Stimulated activated naive CD8-positive, alpha-beta T cell treated with anti-CD3 and anti-CD28 coated beads, Interleukin-15, Interleukin-2, amounts not matched to agents 100 ng/mL and 50 ng/mL, for 24 hours (primary cell): Measurements from ENCODE around the gene CIAO3.

Experiments used
- H3K27ac Mint-ChIP-seq: one replicate; pipeline ENCODE4 v1.8.0; 2021; ENCODE audit warnings: mild to moderate bottlenecking, mixed read lengths
- H3K27me3 Mint-ChIP-seq: one replicate; pipeline ENCODE4 v1.8.0; 2021; ENCODE audit warnings: mixed read lengths
- H3K36me3 Mint-ChIP-seq: one replicate; pipeline ENCODE4 v1.8.0; 2021; ENCODE audit warnings: low read depth, mixed read lengths
- H3K4me1 Mint-ChIP-seq: one replicate; pipeline ENCODE4 v1.8.0; 2021; ENCODE audit warnings: low read depth, mixed read lengths
- H3K4me3 Mint-ChIP-seq: one replicate; pipeline ENCODE4 v1.8.0; 2021; ENCODE audit warnings: mild to moderate bottlenecking, mixed read lengths
- H3K9me3 Mint-ChIP-seq: one replicate; pipeline ENCODE4 v1.8.0; 2021; ENCODE audit warnings: mixed read lengths

Gene CIAO3

DNA sequence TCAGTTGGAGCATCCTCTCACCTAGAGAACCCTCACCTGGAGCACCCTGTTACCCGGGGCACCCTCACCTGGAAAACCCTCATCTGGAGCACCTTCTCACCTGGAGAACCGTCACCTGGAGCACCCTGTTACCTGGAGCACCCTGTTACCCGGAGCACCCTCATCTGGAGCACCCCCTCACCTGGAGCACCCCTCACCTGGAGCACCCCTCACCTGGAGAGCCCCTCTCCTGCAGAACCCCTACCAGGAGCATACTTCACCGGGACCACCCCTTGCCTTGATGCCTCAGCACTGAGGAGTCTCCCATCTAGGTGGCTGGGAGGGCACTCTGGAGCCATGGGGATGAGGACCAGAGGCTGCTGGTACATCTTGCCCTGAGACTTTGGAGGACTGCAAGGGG is 31.8 kb downstream of the CIAO3 start:
- H3K4me1 Mint-ChIP-seq, result no peaks in the 10 kb centered on the region
- H3K9me3 Mint-ChIP-seq, result no peaks in the 10 kb centered on the region
- peaks cover 42% of the 10 kb centered on the region for H3K27me3 Mint-ChIP-seq
- no peak overlapping the region for H3K4me3 Mint-ChIP-seq
- H3K27ac Mint-ChIP-seq, result no peak overlapping the region
- H3K36me3 Mint-ChIP-seq, result no peaks in the 10 kb centered on the region

DNA sequence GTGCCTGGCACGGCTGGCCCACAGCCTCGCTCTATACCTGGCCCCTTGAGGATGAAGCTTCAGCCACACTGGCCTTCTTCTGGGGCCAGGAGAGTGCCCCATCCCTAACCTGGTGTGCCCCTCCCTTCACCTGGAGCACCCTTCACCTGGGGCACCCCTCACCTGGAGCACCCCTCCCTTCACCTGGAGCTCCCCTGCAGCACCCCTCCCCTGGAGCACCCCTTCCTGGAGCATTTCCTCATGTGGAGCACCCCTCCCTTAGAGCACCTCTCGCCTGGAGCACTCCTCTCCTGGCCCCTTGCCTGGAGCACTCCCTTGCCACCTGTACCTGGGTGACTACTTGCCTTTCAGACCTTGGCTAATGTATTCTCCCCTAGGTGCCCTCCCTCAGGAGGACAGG is 32.8 kb downstream of the CIAO3 start:
- Mint-ChIP-seq H3K27ac (no peak overlapping the region), H3K4me3 (no peak overlapping the region), H3K9me3 (no peaks in the 10 kb centered on the region), H3K4me1 (no peaks in the 10 kb centered on the region), H3K27me3 (peaks cover 43% of the 10 kb centered on the region), H3K36me3 (no peaks in the 10 kb centered on the region)

DNA sequence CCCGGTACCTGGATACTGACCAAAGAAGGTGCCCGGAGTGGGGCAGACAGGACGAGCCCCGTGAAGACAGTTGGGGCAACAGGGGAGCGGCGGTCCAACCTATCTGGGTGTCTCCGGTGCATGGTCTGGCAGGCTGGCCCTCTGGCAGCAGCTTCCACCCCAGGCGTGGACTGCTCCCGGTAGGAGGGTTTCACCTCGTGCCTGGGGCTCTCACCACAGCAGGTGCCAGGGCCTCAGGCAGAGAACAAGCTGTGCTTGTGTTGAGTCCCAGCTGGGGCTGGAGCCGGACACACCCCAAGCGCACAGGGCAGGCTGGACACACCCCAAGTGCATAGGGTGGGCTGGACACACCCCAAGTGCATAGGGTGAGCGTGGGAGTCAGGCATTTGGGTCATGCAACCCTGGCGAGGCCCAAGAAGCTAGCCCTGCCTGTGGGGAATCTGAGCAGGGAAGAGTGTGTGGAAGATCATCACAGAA is 33.7 kb downstream of the CIAO3 start:
- no peaks in the 10 kb centered on the region for H3K9me3 Mint-ChIP-seq
- H3K4me3 Mint-ChIP-seq, result no peak overlapping the region
- no peaks in the 10 kb centered on the region for H3K36me3 Mint-ChIP-seq
- H3K27me3 Mint-ChIP-seq, result peaks cover 48% of the 10 kb centered on the region
- H3K27ac Mint-ChIP-seq, result no peak overlapping the region
- no peaks in the 10 kb centered on the region for H3K4me1 Mint-ChIP-seq

DNA sequence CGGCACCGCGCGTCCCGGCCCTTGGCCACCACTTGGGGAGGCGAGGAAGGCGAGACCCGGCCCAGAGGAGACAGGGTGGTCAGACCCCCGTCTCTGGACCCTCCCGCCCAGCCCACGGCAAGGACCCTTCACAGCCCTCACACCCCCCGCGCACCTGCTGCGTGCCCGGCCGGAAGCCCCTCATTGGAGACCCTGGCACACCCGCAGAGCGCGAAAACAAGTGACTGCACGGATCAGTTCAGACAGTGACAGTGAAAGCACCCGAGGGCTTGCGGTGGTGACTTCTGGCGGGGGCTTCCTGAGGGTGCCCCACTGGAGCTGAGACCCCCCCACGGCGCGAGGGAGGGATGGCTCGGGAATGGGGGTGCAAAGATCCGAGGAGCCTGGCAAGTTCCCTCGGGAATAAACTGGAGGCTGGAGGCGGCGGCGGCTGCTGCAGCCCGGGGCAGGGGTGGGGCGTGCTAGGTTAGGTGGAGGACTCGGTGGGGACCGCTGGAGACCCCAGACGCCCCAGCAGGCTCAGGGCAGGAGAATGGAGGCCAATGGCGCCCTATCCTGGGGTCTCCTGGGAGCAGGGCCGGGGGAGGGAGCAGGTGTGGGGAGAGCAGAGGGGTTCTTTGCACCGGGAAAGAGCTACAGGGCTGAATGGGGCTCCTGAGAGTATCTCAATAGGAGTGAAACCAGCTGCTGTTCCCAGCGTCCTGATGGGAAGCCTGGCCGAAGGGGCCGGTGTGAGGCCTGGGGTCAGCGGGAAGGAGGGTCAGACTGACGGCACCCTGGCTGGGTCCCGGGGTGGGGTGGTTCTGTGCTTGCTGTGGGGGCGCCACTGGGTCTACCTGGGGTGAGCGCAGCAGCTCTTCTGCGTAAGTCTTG is 34.4 kb downstream of the CIAO3 start:
- no peaks in the 10 kb centered on the region for H3K4me1 Mint-ChIP-seq
- H3K27ac Mint-ChIP-seq, result no peak overlapping the region
- no peak overlapping the region for H3K4me3 Mint-ChIP-seq
- H3K27me3 Mint-ChIP-seq, result peaks cover 54% of the 10 kb centered on the region
- H3K36me3 Mint-ChIP-seq, result no peaks in the 10 kb centered on the region
- no peaks in the 10 kb centered on the region for H3K9me3 Mint-ChIP-seq

DNA sequence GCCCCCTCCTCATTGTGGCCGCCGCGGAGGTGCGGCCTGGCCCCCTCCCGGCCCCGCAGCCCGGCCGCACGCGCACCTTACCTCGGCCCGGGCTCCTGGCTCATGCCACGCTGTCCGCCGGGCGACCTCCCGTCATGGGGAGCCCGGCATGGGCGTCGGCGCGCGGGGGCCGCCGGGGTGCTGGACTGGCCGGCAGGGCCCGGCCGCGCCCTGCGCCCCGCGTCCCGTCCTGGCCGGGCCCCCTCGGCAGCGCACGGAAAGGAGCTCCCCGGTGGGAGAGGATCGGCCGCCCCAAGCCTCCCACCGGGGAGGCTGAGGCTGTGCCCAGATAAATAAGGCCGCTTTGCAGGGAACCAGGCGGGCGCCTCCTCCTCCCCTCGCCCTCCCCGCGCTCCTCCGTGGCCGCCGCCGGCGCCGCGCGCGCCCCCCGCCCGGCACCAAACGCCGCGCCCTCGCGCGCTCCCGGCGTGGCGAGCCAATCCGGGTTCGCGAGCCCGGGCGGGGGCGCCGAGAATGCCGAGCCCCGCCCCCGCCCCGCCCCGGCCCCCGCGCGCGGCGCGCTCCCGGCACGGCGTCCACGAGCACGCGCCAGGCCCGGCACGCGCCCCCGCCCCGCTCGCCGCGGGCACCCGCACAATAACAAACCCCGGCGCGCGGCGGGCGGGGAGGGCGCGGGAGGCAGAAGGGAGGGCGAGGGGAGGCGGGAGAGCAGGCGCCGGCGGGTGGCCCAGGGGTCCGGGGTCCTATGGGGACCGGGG is 35.2 kb downstream of the CIAO3 start, which contains the start of gene FBXL16:
FBXL16 (minus strand) TSS at position 371 of the 758 bp plus-strand sequence. CDS start 8,396 bp downstream, outside the sequence.
- peaks cover 57% of the 10 kb centered on the region for H3K27me3 Mint-ChIP-seq
- no peak within 1 kb of the TSS for H3K27ac Mint-ChIP-seq
- no peak within 1 kb of the TSS for H3K4me3 Mint-ChIP-seq
- H3K36me3 Mint-ChIP-seq, result no peaks in the 10 kb centered on the region
- no peaks in the 10 kb centered on the region for H3K9me3 Mint-ChIP-seq
- H3K4me1 Mint-ChIP-seq, result no peaks in the 10 kb centered on the region

- H3K9me3 Mint-ChIP-seq, result no peaks in the 10 kb centered on the region
- H3K4me3 Mint-ChIP-seq, result no peak overlapping the region
- no peaks in the 10 kb centered on the region for H3K36me3 Mint-ChIP-seq
- peaks cover 50% of the 10 kb centered on the region for H3K27me3 Mint-ChIP-seq
- H3K4me1 Mint-ChIP-seq, result no peaks in the 10 kb centered on the region
- no peak overlapping the region for H3K27ac Mint-ChIP-seq
These were observed 36.0 kb downstream of the CIAO3 start for GRCh38 chr16:704552-705380.

- no peaks in the 10 kb centered on the region for H3K36me3 Mint-ChIP-seq
- H3K27ac Mint-ChIP-seq, result no peak overlapping the region
- H3K4me3 Mint-ChIP-seq, result no peak overlapping the region
- peaks cover 3% of the 10 kb centered on the region for H3K4me1 Mint-ChIP-seq
- H3K27me3 Mint-ChIP-seq, result peaks cover 44% of the 10 kb centered on the region
- no peaks in the 10 kb centered on the region for H3K9me3 Mint-ChIP-seq
These were observed 36.8 kb downstream of the CIAO3 start for GRCh38 chr16:704047-704446.

DNA sequence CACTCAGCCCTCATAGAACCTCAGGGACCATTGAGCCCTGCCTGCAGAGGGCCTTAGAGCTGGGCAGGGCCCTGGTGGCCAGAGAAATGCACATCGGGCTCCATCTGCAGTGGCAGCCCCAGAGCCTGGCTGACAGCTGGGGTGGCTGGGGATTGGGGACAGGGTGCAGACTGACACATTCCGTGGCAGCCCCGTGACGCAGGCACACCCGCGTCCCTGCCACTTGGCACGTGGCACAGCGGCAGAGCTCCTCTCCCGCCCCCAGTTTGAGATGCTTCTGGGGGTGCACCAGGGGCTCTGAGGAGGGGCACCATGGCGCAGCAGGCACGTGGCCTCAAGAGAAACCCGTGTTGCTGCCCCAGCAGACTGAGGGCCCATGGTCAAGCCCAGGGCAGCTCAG is 37.4 kb downstream of the CIAO3 start:
- Mint-ChIP-seq H3K4me3 (no peak overlapping the region), H3K4me1 (peaks cover 3% of the 10 kb centered on the region), H3K27ac (no peak overlapping the region), H3K36me3 (no peaks in the 10 kb centered on the region), H3K27me3 (peaks cover 42% of the 10 kb centered on the region), H3K9me3 (no peaks in the 10 kb centered on the region)

DNA sequence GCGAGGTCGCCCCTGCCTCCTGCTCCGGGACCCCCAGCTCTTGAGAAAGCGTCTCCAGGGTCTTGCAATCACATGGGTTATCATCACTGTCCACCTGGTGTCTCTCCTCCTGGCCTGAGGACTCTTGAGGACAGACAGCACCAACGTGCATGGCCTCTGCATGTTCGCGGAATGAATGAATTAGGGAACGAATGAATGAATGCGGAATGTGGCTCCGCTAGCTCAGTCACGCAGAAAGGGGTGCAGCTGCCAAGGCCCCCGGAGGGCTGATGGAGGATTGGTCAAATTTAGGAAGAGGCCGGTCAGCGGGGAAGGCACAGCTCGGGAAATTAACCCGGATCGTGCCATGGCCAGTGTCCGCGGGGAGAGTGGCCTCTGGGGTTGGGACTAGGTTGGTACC is 38.5 kb downstream of the CIAO3 start:
- Mint-ChIP-seq H3K27ac (no peak overlapping the region), H3K9me3 (no peaks in the 10 kb centered on the region), H3K27me3 (peaks cover 35% of the 10 kb centered on the region), H3K4me3 (no peak overlapping the region), H3K4me1 (peaks cover 3% of the 10 kb centered on the region), H3K36me3 (no peaks in the 10 kb centered on the region)

- no peaks in the 10 kb centered on the region for H3K36me3 Mint-ChIP-seq
- H3K27ac Mint-ChIP-seq, result no peak overlapping the region
- peaks cover 9% of the 10 kb centered on the region for H3K4me1 Mint-ChIP-seq
- peaks cover 24% of the 10 kb centered on the region for H3K27me3 Mint-ChIP-seq
- no peak overlapping the region for H3K4me3 Mint-ChIP-seq
- H3K9me3 Mint-ChIP-seq, result no peaks in the 10 kb centered on the region
These were observed 39.9 kb downstream of the CIAO3 start for GRCh38 chr16:700684-701584.

GRCh38 chr16:698911-699671 is 41.7 kb downstream of the CIAO3 start:
- H3K27ac Mint-ChIP-seq, result no peak overlapping the region
- H3K27me3 Mint-ChIP-seq, result peaks cover 24% of the 10 kb centered on the region
- peaks cover 16% of the 10 kb centered on the region for H3K4me1 Mint-ChIP-seq
- no peaks in the 10 kb centered on the region for H3K9me3 Mint-ChIP-seq
- H3K4me3 Mint-ChIP-seq, result no peak overlapping the region
- H3K36me3 Mint-ChIP-seq, result no peaks in the 10 kb centered on the region

DNA sequence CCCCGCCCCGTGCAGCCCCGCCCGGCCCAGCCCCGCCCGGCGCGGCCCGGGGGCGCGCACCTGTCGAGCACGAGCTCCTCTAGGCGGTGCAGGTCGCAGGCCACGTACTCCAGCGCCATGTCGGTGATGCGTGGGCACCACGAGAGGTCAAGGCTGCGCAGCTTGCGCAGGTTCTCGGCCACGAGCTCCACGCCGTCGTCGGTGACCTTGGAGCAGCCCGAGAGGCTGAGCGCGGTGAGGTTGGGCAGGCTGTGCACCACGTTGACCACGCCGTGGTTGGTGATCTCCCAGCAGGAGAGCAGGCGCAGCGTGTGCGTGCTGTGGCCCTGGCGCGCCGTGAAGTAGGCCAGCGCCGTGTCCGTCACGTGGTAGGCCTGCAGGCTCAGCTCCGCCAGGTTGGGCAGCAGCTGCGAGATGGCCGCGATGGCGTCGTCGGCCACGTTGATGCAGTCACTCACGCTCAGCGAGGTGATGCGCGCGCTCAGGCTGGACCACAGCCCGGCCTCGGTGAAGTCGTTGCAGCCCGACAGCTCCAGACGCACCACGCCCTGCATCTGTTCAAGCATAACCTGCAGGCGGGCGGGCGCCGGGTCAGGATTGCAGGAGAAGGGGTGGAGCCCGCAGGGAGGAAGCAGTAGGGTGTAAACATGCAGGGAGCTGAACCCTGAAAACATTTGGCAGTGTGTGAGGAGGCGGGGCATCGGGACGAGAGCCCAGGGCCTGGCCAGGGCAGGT is 45.3 kb downstream of the CIAO3 start:
- Mint-ChIP-seq H3K27ac (peak overlapping the region; percentile 52), H3K4me1 (peaks cover 24% of the 10 kb centered on the region), H3K4me3 (peak overlapping the region; percentile 74), H3K27me3 (peaks cover 3% of the 10 kb centered on the region), H3K9me3 (no peaks in the 10 kb centered on the region), H3K36me3 (no peaks in the 10 kb centered on the region)

DNA sequence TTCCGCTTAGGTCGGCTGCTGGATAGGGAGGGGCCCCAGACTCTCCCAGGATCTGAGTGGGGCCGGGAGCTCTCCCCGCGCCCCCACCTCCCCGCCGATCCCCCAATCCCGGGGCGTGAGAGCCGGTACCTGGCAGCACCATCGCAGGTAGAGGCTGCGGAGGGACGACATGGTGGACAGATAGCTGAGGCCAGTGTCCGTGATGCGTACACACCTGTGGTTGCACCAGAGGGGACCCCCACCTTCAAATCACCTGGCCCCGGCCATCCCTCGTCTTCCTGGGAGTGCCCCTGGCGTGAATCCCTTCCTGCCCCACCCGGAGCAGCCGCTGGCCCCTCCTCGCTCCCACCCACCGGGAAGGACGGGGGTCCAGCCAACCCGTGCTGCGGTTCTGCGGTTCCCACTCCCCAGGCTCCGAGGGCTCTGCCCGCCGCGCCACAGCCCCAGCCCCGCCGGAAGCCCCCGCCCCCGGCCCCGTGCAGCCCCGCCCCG is 45.9 kb downstream of the CIAO3 start:
- no peaks in the 10 kb centered on the region for H3K36me3 Mint-ChIP-seq
- peaks cover 28% of the 10 kb centered on the region for H3K4me1 Mint-ChIP-seq
- H3K4me3 Mint-ChIP-seq, result peak overlapping the region; percentile 47
- no peak overlapping the region for H3K27ac Mint-ChIP-seq
- H3K27me3 Mint-ChIP-seq, result peaks cover 3% of the 10 kb centered on the region
- H3K9me3 Mint-ChIP-seq, result no peaks in the 10 kb centered on the region
